Peyer's patch (tissue), 4 donors: ENCODE data around the gene LIN54. TPM values are rescaled to one million over a fixed set of nuclear protein-coding genes. Genes with fewer than 3 reads are reported as not detected.

Experiments used
- DNase-seq, 3 donors: peaks; one replicate each; pipeline ENCODE4 v3.0.0-alpha.2; 2017 to 2019
- H3K27ac ChIP-seq, 4 donors: fragments of 200-600 bp; sonication (generic); one replicate each; pipeline ENCODE4 v1.5.1; 2016 to 2019
- H3K27me3 ChIP-seq, 2 donors: fragments of 200-600 bp; sonication (generic); one replicate each; pipeline ENCODE4 v1.5.1; 2019
- H3K36me3 ChIP-seq, 3 donors: fragments of 200-600 bp; sonication (generic); one replicate each; pipeline ENCODE4 v1.5.1; 2016 to 2019
- H3K4me1 ChIP-seq, 4 donors: fragments of 200-600 bp; sonication (generic); one replicate each; pipeline ENCODE4 v1.5.1; 2016 to 2019
- H3K4me3 ChIP-seq, 4 donors: fragments of 200-600 bp; sonication (generic); 1 replicate in 3 of 4; 2 replicates in 1 of 4; pipeline ENCODE4 v1.5.1; 2016 to 2019; ENCODE audit warnings: mild to moderate bottlenecking in 1 of 4
- H3K9me3 ChIP-seq, 4 donors: fragments of 200-600 bp; sonication (generic); one replicate each; pipeline ENCODE4 v1.5.1; 2016 to 2019; ENCODE audit warnings: mild to moderate bottlenecking in 1 of 4
- CTCF ChIP-seq, 6 experiments: fragments of 450-650 bp in 4 of 6; fragments of 200-600 bp in 2 of 6; sonication (generic) in 1 of 6; IDR thresholded peaks; one replicate each; pipeline ENCODE4 v1.5.1; 2017 to 2019; ENCODE audit warnings: antibody characterized with exemption in 6 of 6, mild to moderate bottlenecking in 3 of 6, moderate library complexity in 1 of 6
- POLR2A ChIP-seq, 2 donors: fragments of 450-650 bp; IDR thresholded peaks; one replicate each; pipeline ENCODE4 v1.5.1; 2017; ENCODE audit warnings: antibody characterized with exemption in 2 of 2, mild to moderate bottlenecking in 2 of 2, moderate library complexity in 2 of 2
- total RNA-seq, 4 donors: library from RNA; depleted of rRNA; stranded (reverse); fragments of >200 nt; gene quantifications; one replicate each; pipeline ENCODE4 v1.1.0, GENCODE V29; 2016

The LIN54 gene
- total RNA-seq, 4 donors from 2014 or later: 8.7 to 13.0 (median 9.4) TPM

GRCh38 chr4:82900066-82900410, 110.6 kb downstream of the LIN54 start:
- Histone ChIP-seq H3K4me1 (peaks cover 0 to 8% (median 3%) of the 10 kb centered on the region in 4 donors), H3K9me3 (no peaks in the 10 kb centered on the region), H3K36me3 (peaks cover 0 to 12% (median 0%) of the 10 kb centered on the region in 3 donors), H3K27ac (peak overlapping the region; percentile 90 to 100 (median 96)), H3K4me3 (peak overlapping the region; percentile 54 to 73 (median 60)), H3K27me3 (no peaks in the 10 kb centered on the region)
- TF ChIP-seq POLR2A (IDR thresholded peaks at IDR 0.05) (no peak), CTCF (IDR thresholded peaks at IDR 0.05) (no peak)
- DNase-seq: peak in 1 of 3 donors; percentile 20

GRCh38 chr4:82899374-82900065, 111.1 kb downstream of the LIN54 start:
- no peaks in the 10 kb centered on the region for H3K9me3 ChIP-seq
- peak overlapping the region; percentile 54 to 73 (median 60) for H3K4me3 ChIP-seq
- DNase-seq: no peak
- no peaks in the 10 kb centered on the region for H3K27me3 ChIP-seq
- no peak for TF ChIP-seq POLR2A (IDR thresholded peaks at IDR 0.05)
- no peak for TF ChIP-seq CTCF (IDR thresholded peaks at IDR 0.05)
- H3K27ac ChIP-seq: peak overlapping the region; percentile 90 to 100 (median 96)
- H3K4me1 ChIP-seq: peaks cover 0 to 8% (median 3%) of the 10 kb centered on the region in 4 donors
- H3K36me3 ChIP-seq: peaks cover 0 to 17% (median 0%) of the 10 kb centered on the region in 3 donors

- H3K4me3 ChIP-seq: peak overlapping the region in 3 of 4 donors; percentile 54 to 73 (median 64)
- no peaks in the 10 kb centered on the region for H3K27me3 ChIP-seq
- peaks cover 0 to 27% (median 0%) of the 10 kb centered on the region in 3 donors for H3K36me3 ChIP-seq
- peak overlapping the region; percentile 90 to 100 (median 96) for H3K27ac ChIP-seq
- peaks cover 0 to 8% (median 3%) of the 10 kb centered on the region in 4 donors for H3K4me1 ChIP-seq
- DNase-seq: no peak
- TF ChIP-seq POLR2A (IDR thresholded peaks at IDR 0.05): no peak
- peak in 4 of 6 experiments; percentile 43 to 55 (median 48) for TF ChIP-seq CTCF (IDR thresholded peaks at IDR 0.05)
- no peaks in the 10 kb centered on the region for H3K9me3 ChIP-seq
These were observed 112.0 kb downstream of the LIN54 start for GRCh38 chr4:82898322-82899243.

DNA sequence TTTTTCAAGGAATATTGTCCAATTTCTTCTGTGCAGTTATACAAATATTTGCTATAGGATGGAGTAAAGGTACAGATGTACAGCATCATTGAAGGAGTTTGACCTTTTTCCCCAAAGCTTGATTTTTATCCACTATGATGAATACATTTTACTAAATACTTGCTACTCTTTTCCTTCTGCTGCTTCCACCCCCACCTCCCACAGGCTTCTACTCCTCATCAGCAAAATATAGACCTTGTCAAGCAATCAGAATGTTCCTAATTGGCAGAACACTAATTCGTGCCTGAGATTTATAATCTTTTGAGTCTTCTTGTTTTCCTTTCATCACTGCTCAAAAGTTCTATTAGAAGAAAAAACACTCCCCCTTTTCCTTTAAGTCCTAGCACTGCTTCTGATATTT, 113.9 kb downstream of the LIN54 start:
- DNase-seq: no peak
- Histone ChIP-seq H3K4me3 (no peak overlapping the region), H3K36me3 (peaks cover 0 to 27% (median 0%) of the 10 kb centered on the region in 3 donors), H3K4me1 (peaks cover 0 to 10% (median 4%) of the 10 kb centered on the region in 4 donors), H3K27ac (no peak overlapping the region), H3K9me3 (no peaks in the 10 kb centered on the region), H3K27me3 (no peaks in the 10 kb centered on the region)
- TF ChIP-seq CTCF (IDR thresholded peaks at IDR 0.05): no peak
- no peak for TF ChIP-seq POLR2A (IDR thresholded peaks at IDR 0.05)

GRCh38 chr4:82893942-82894341, 116.7 kb downstream of the LIN54 start:
- Histone ChIP-seq H3K9me3 (no peaks in the 10 kb centered on the region), H3K36me3 (peaks cover 0 to 27% (median 0%) of the 10 kb centered on the region in 3 donors), H3K27ac (no peak overlapping the region), H3K4me1 (peaks cover 0 to 11% (median 2%) of the 10 kb centered on the region in 4 donors), H3K27me3 (no peaks in the 10 kb centered on the region), H3K4me3 (no peak overlapping the region)
- DNase-seq: no peak
- TF ChIP-seq POLR2A (IDR thresholded peaks at IDR 0.05): no peak
- TF ChIP-seq CTCF (IDR thresholded peaks at IDR 0.05): no peak
